GM19324 (cell line): ENCODE measurements around the gene PDZD4.
"Not testable (repeated sequence)": the region's sequence is repeated elsewhere in the genome, so short reads cannot be mapped to it uniquely, and the experiment has no call there.

ENCODE experiments used
- ATAC-seq: cut with Tn5 transposase; IDR thresholded peaks from one replicate; pipeline ENCODE4 v1.9.1; 2021; ENCODE audit warnings: mild to moderate bottlenecking, moderate library complexity; ENCODE audit not compliant: unreplicated experiment, low FRiP score

Gene PDZD4

GRCh38 chrX:153845195-153845594 is 14.9 kb upstream of the PDZD4 start:
- no peak for ATAC-seq

- no peak for ATAC-seq
Measured at GRCh38 chrX:153844509-153845082, 14.3 kb upstream of the PDZD4 start.

GRCh38 chrX:153836921-153837320 is 6.6 kb upstream of the PDZD4 start:
- no peak for ATAC-seq

GRCh38 chrX:153832728-153833127 is 2.4 kb upstream of the PDZD4 start:
- no peak for ATAC-seq

- no peak for ATAC-seq
Measured at GRCh38 chrX:153831429-153832150, 1.2 kb upstream of the PDZD4 start.

- no peak for ATAC-seq
Measured at GRCh38 chrX:153830640-153831428, 490 bp upstream of the PDZD4 start.

- ATAC-seq: no peak
Measured at GRCh38 chrX:153829549-153829798, 870 bp downstream of the PDZD4 start.

GRCh38 chrX:153828723-153829548 is 1.4 kb downstream of the PDZD4 start:
- no peak for ATAC-seq

- no peak for ATAC-seq
Measured at GRCh38 chrX:153828308-153828707, 2.0 kb downstream of the PDZD4 start.

GRCh38 chrX:153827903-153828302 is 2.4 kb downstream of the PDZD4 start:
- ATAC-seq: no peak

- no peak for ATAC-seq
Measured at GRCh38 chrX:153827016-153827415, 3.3 kb downstream of the PDZD4 start.

GRCh38 chrX:153825042-153825441 is 5.3 kb downstream of the PDZD4 start:
- ATAC-seq: no peak

- no peak for ATAC-seq
Measured at GRCh38 chrX:153824348-153824747, 6.0 kb downstream of the PDZD4 start.

- no peak for ATAC-seq
Measured at GRCh38 chrX:153821066-153821465, 9.3 kb downstream of the PDZD4 start.

- no peak for ATAC-seq
Measured at GRCh38 chrX:153820601-153821000, 9.7 kb downstream of the PDZD4 start.

- ATAC-seq: no peak
Measured at GRCh38 chrX:153819384-153820040, 10.8 kb downstream of the PDZD4 start.

- ATAC-seq: no peak
Measured at GRCh38 chrX:153818571-153819383, 11.6 kb downstream of the PDZD4 start.

- ATAC-seq: not testable (repeated sequence)
Measured at GRCh38 chrX:153818064-153818463, 12.3 kb downstream of the PDZD4 start.

GRCh38 chrX:153816831-153817690 is 13.3 kb downstream of the PDZD4 start:
- ATAC-seq: no peak
